NT2/D1 (cell line): ENCODE results near the gene ZNF133.
"Not testable (repeated sequence)": the region's sequence is repeated elsewhere in the genome, so short reads cannot be mapped to it uniquely, and the experiment has no call there.

ENCODE experiments used
- DNase-seq: peaks from one replicate; pipeline ENCODE4 v3.0.0-alpha.2; 2011; ENCODE audit warnings: low read depth, low spot score
- H3K27me3 ChIP-seq: 2 replicates; pipeline ENCODE4 v1.6.0; 2011; ENCODE audit warnings: mild to moderate bottlenecking; ENCODE audit not compliant: insufficient read length, insufficient read depth
- H3K36me3 ChIP-seq: 2 replicates; pipeline ENCODE4 v1.6.1; 2011; ENCODE audit warnings: mild to moderate bottlenecking, low read length, mixed read lengths; ENCODE audit not compliant: insufficient read depth, insufficient read length
- H3K4me1 ChIP-seq: 2 replicates; pipeline ENCODE4 v1.5.1; 2011; ENCODE audit not compliant: insufficient read depth, insufficient read length
- H3K4me3 ChIP-seq: 2 replicates; pipeline ENCODE4 v1.5.1; 2011; ENCODE audit warnings: low read depth; ENCODE audit not compliant: insufficient read length
- H3K9ac ChIP-seq: 2 replicates; pipeline ENCODE4 v1.6.0; 2011; ENCODE audit warnings: low read depth; ENCODE audit not compliant: insufficient read length
- H3K9me3 ChIP-seq: 2 replicates; pipeline ENCODE4 v1.5.1; 2011; ENCODE audit warnings: mild to moderate bottlenecking, low read length; ENCODE audit not compliant: insufficient read depth
- SUZ12 ChIP-seq: IDR thresholded peaks from 2 replicates; pipeline ENCODE4 v1.6.1; 2011; ENCODE audit not compliant: insufficient read length, insufficient read depth; ENCODE audit errors: extremely low read depth
- YY1 ChIP-seq: IDR thresholded peaks from 2 replicates; pipeline ENCODE4 v1.6.1; 2011; ENCODE audit not compliant: insufficient read length, insufficient read depth
- ZNF274 ChIP-seq: IDR thresholded peaks from 2 replicates; pipeline ENCODE4 v1.6.1; 2011; ENCODE audit warnings: mild to moderate bottlenecking, low read depth, low read length

ZNF133 gene

GRCh38 chr20:18267815-18268214 lies 20.5 kb upstream of the ZNF133 start:
- no peaks in the 10 kb centered on the region for H3K4me1 ChIP-seq
- DNase-seq, result peak; percentile 49
- no peaks in the 10 kb centered on the region for H3K36me3 ChIP-seq
- no peak overlapping the region for H3K9ac ChIP-seq
- no peak overlapping the region for H3K4me3 ChIP-seq
- H3K27me3 ChIP-seq, result no peaks in the 10 kb centered on the region
- no peaks in the 10 kb centered on the region for H3K9me3 ChIP-seq
- TF ChIP-seq YY1, result no peak
- no peak for TF ChIP-seq ZNF274
- TF ChIP-seq SUZ12, result no peak

GRCh38 chr20:18271160-18271559 lies 17.2 kb upstream of the ZNF133 start:
- no peak for TF ChIP-seq SUZ12
- TF ChIP-seq ZNF274, result no peak
- no peak for TF ChIP-seq YY1
- Histone ChIP-seq H3K9me3 (no peaks in the 10 kb centered on the region), H3K4me3 (no peak overlapping the region), H3K9ac (no peak overlapping the region), H3K27me3 (no peaks in the 10 kb centered on the region), H3K4me1 (no peaks in the 10 kb centered on the region), H3K36me3 (no peaks in the 10 kb centered on the region)
- no peak for DNase-seq

GRCh38 chr20:18272451-18272850 lies 15.9 kb upstream of the ZNF133 start:
- Histone ChIP-seq H3K27me3 (no peaks in the 10 kb centered on the region), H3K9ac (no peak overlapping the region), H3K9me3 (no peaks in the 10 kb centered on the region), H3K4me1 (no peaks in the 10 kb centered on the region), H3K4me3 (no peak overlapping the region), H3K36me3 (no peaks in the 10 kb centered on the region)
- TF ChIP-seq YY1 (no peak), SUZ12 (no peak), ZNF274 (no peak)
- DNase-seq, result no peak

GRCh38 chr20:18273738-18274137 lies 14.6 kb upstream of the ZNF133 start:
- TF ChIP-seq ZNF274 (no peak), SUZ12 (no peak), YY1 (no peak)
- Histone ChIP-seq H3K4me3 (no peak overlapping the region), H3K9ac (no peak overlapping the region), H3K9me3 (no peaks in the 10 kb centered on the region), H3K36me3 (no peaks in the 10 kb centered on the region), H3K27me3 (no peaks in the 10 kb centered on the region), H3K4me1 (no peaks in the 10 kb centered on the region)
- no peak for DNase-seq

GRCh38 chr20:18275960-18276359 lies 12.4 kb upstream of the ZNF133 start:
- H3K36me3 ChIP-seq, H3K9me3 ChIP-seq, H3K9ac ChIP-seq, DNase-seq, H3K4me3 ChIP-seq, H3K4me1 ChIP-seq, H3K27me3 ChIP-seq: not testable (repeated sequence)

- DNase-seq, result peak; percentile 42
- no peaks in the 10 kb centered on the region for H3K27me3 ChIP-seq
- no peaks in the 10 kb centered on the region for H3K4me1 ChIP-seq
- no peaks in the 10 kb centered on the region for H3K9me3 ChIP-seq
- TF ChIP-seq SUZ12, result no peak
- H3K36me3 ChIP-seq, result no peaks in the 10 kb centered on the region
- H3K9ac ChIP-seq, result no peak overlapping the region
- no peak overlapping the region for H3K4me3 ChIP-seq
Measured at GRCh38 chr20:18276821-18277220, 11.5 kb upstream of the ZNF133 start.

- no peaks in the 10 kb centered on the region for H3K27me3 ChIP-seq
- no peak overlapping the region for H3K9ac ChIP-seq
- H3K4me3 ChIP-seq, result no peak overlapping the region
- no peak for DNase-seq
- no peaks in the 10 kb centered on the region for H3K9me3 ChIP-seq
- no peaks in the 10 kb centered on the region for H3K4me1 ChIP-seq
- TF ChIP-seq ZNF274, result no peak
- TF ChIP-seq SUZ12, result no peak
- TF ChIP-seq YY1, result no peak
- no peaks in the 10 kb centered on the region for H3K36me3 ChIP-seq
Measured at GRCh38 chr20:18279242-18279641, 9.1 kb upstream of the ZNF133 start.

GRCh38 chr20:18284805-18285533 lies 3.4 kb upstream of the ZNF133 start:
- DNase-seq, result no peak
- Histone ChIP-seq H3K9ac (no peak overlapping the region), H3K4me1 (no peaks in the 10 kb centered on the region), H3K36me3 (no peaks in the 10 kb centered on the region), H3K4me3 (no peak overlapping the region), H3K27me3 (peaks cover 3% of the 10 kb centered on the region), H3K9me3 (peaks cover 7% of the 10 kb centered on the region)
- TF ChIP-seq YY1, result no peak
- no peak for TF ChIP-seq ZNF274
- no peak for TF ChIP-seq SUZ12
